Mucosa of gallbladder (tissue), 1 donor: Measurements from ENCODE around the gene SNX19. TPM values are rescaled to one million over a fixed set of nuclear protein-coding genes. Genes with fewer than 3 reads are reported as not detected.
"Not testable (repeated sequence)": the region's sequence is repeated elsewhere in the genome, so short reads cannot be mapped to it uniquely, and the experiment has no call there.

Experiments
- DNase-seq: peaks from one replicate; pipeline ENCODE4 v3.0.0-alpha.2; 2020; ENCODE audit warnings: low spot score
- total RNA-seq: library from RNA; stranded (reverse); gene quantifications from one replicate; pipeline ENCODE4 v1.2.1, GENCODE V29; 2021
- donor health status: DM: no; HTN: no; CAD: no.

The SNX19 gene
- total RNA-seq, 1 donor from 2014 or later = 76.6 TPM

DNA sequence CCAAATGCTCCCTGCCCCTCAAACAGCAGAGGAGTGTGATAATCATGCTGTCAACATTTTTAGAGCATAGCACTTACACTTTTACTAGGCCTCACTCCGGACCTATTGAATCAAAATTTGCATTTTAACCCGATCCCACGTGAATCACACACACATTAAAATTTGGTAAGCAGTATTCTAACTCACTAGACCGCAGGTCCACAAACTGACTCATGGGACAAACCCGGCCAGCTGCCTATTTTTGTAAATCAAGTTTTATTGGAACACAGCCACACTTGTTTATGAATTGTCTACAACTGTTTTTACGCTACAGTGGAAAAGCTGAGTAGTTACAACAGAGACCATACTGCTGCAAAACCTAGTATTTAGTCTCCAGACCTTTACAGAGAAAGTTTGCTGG lies 43.3 kb downstream of the SNX19 start:
- DNase-seq = no peak

- no peak for DNase-seq
These were observed 43.8 kb downstream of the SNX19 start for GRCh38 chr11:130872513-130872912.

- DNase-seq = no peak
These were observed 44.2 kb downstream of the SNX19 start for GRCh38 chr11:130872102-130872501.

- DNase-seq = no peak
These were observed 44.7 kb downstream of the SNX19 start for GRCh38 chr11:130871616-130872015.

DNA sequence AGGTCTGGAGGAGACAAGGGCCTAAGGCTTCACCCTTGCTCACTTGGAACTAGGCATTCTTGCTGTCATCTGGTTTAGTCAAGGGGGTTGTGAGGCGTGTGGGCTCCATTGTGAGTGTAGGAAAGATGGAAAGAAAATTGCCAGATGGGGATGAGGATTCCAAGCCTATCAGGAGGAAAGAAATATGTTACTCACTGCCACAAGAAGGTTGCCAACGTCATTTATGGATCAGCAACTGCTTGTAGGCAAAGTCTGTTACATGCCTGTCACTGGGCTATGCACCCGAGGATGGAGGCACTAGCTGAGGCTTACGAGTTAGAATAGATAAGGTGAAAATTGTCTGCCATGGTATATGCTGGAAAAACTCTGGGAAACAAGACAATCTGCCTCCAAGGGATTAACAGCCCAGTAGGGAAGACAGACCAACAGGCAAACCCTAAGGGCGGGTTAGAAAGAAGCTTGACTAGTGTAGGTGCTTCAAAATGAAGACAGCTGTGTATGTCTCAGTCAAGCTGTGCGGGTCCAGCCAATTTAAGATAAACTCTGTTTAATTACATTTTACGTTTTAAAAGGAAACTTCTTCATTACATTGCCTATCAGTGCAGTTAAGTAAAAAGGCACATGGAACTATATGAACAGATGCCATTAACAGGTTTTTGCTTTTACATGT lies 47.4 kb downstream of the SNX19 start:
- no peak for DNase-seq

DNA sequence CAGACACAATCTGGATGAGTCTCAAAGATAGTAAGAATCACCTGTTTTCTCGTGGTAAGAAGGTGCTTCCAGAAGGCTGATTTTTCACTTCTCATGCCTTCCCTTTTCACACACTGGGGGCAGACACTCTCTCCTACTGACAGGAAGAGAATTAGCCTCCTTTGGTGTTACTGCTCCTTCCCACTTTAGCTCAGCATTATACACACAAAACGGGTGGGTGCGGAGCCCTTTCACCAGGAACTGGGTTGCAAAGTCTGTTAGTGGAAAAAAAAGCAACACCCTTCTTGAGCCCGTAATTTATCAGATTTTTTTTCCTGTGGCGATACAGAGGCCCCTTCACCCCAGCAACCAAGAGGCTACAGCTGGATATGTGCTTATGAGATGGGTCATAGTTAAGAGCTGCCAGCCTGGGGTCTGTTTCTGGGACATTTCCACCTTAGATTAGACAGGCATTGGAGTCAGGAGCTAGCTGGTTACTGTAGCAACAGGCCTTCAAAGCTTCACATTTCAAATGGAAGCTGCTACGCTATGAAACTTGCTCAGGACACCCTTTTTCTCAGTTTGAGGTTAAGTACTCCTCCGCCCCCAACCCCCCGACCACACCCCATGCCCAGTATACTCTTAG lies 48.1 kb downstream of the SNX19 start:
- DNase-seq = no peak

DNA sequence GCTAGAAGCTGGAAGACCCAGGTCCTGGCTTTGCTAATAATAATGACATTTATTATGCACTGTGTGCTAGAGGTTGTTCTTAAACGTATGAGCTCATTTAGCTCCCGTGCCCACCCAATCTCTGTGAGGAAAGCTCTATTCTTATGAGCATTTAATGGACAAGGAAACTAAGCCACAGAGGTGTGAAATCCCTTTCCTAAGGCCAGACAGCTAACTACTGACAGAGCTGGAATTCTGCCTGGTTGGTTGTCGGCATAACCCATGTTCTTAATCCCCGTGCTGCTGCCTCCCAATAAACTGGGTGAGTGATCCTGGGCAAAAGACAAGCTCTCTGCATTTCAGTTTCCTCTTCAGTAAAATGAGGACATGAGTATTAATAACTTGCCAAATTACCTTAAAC lies 49.4 kb downstream of the SNX19 start:
- no peak for DNase-seq

DNA sequence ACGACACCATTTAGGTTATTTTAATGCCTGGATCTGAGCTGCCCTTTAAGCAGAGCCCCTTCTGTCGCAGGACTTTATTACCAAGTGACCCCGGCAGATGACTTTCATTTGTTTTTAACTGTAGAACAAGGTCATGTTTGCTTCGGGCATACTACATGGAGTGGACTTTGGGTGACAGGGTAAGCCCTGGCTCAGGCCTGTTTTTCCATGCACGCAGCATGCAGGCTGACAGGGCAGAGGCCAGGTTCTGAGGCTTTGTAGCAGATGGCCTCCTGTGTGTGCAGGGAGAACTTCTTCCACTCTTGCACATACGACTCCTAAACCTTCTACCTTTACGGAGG lies 50.5 kb downstream of the SNX19 start:
- DNase-seq = no peak

DNA sequence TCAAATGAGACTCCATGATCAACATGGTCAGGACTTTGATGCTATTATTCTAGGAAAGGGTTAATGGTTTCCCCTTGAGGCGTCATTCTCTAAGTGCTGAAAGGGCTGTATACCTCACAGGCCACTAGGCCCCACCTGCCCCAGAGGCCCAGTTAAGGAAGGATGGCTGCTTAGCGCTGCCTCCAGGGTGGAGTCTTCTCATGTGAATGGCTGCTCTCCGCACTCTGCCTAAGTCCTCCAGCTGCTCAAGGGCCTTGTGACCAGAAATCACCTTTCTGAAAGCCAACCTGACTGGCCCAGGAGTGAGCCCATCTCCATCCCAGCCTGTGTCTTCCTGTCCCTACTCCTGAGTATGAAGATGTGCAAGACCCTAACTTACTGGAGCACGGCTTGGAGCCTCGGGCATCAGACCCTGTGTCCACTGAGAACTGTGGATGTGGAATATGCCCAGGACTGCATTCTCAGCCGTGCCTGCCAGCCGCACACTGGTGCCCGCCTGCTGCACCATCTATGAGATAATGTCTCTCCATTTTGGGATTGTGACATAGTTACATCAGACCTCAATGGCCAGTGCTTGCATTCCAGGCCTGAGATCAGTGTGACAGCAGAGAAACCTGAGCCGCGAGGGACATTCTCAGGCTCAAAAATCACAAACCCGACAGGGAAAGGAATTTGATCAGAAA lies 51.0 kb downstream of the SNX19 start:
- DNase-seq = no peak

DNA sequence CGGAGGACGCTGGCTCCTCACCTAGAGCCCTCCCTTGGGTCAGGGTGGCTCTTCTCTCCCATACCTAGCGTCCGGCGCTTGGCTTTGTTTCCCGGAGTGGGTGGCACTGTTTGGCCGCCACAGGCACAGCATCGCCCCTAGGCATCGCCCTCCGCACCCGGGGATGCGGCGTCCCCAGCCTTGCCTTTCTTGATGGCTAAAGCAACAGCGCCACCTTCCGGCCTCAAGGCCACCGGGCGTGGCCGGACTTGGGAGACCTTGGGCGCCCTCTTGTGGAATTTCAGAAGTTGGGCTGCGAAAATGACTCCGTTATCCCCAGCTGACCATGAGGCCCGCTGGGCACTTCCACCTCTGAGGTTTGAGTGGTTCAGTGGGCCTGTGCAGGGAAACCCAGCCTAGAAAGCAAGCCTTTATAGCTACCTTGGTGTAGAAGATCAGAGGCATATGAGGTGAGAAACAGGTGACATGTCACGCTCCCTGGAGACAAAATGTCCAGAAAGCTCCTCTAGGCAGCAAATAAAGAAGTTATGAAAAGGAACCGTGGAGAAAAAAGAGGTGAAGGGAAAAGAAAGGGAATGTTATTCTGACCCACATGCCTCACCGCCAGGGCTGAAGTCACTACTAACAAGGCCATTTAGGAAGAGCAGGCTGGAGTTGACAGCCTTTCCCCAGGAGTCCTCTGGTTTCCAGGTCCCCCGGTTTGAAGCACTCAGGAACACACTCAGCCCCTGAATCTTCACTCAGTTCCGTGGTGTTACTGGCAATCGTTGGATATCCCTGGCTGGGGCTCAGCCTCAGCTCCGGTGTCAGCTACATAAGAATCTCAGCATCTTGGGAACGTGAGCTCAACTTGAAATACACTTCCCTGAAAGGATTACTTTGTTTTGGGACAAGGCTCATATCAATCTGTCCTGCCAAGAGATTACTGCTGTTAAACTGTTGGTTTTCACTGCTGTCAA lies 54.1 kb downstream of the SNX19 start:
- peak; percentile 89 for DNase-seq

GRCh38 chr11:130861283-130861682 lies 55.0 kb downstream of the SNX19 start:
- DNase-seq = no peak

DNA sequence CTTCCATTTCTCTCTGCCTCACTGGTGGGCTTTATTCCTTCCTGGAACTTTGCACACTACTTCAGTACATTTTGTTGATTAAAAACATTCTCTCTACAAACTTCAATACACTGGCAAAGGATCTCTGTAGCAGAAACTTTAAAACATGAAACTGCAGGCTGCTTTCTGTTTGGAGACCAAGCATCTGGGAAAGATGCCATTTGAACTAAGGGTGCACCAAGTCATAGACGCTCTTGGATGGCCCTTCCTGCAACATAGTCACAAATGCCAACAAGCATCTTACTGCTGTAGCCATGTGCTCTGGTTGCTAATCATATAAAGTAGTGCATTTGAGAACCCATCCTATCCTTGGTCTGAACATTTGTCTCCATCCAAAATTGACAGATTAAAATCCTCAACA lies 56.4 kb downstream of the SNX19 start:
- DNase-seq = no peak

DNA sequence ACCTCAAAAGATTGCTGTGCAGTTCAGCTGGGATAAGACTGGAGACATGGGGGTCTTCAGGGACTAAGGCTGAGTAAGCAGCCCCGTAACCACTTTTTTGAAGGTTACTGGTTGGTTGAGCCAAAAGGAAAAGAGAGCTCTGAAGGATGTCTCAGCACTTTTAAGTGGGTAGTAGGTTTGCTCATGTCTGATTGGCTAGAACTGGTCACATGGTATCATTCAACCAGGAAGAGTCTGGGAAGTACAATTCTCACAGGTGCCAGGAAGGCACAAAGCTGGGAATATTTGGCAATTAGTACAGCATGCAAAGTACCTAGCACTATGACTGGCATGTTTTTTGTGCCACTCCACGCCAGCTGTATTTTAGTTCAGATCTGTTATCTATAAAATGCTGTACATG lies 58.1 kb downstream of the SNX19 start:
- no peak for DNase-seq

GRCh38 chr11:130855707-130856106 lies 60.6 kb downstream of the SNX19 start:
- DNase-seq = not testable (repeated sequence)

DNA sequence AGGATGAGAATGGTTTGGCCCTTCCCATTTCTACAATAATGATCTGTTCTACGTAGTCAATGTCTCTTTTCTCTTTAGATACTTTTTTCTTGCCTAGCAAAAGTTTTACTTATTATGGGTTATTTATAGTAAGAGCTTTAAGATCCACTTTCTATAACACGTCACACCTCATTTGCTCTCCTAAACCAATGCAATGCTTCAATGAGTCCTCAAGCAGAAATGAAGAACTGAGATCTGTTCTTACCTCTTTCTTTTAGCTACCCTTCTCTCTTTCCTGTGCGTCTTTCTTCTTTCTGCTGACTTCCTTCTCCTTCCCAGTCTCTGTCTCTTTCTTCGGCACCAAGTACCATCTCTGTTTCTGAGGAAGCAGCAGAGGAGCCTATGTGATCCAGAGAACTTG lies 61.8 kb downstream of the SNX19 start:
- no peak for DNase-seq

DNA sequence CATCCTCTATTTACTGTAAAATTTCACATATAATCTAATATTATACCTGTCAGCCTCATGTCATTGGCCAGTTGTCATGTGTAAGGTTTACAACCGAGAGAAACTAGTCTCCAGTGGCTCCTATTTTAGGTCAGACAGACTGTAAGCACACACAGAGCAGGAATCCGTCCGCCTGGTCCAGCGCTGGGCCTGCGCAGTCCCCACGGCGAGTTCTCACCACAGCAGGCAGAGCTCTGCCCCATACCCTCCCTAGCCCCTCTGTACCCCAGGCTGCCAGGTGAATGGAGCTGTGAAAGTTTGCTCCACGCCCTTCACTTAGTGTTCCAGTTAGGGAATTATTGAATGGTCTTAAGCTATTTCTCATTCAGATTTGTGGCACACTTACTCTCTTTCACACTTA lies 63.7 kb downstream of the SNX19 start:
- no peak for DNase-seq

GRCh38 chr11:130850185-130850944 lies 65.9 kb downstream of the SNX19 start:
- DNase-seq = no peak

DNA sequence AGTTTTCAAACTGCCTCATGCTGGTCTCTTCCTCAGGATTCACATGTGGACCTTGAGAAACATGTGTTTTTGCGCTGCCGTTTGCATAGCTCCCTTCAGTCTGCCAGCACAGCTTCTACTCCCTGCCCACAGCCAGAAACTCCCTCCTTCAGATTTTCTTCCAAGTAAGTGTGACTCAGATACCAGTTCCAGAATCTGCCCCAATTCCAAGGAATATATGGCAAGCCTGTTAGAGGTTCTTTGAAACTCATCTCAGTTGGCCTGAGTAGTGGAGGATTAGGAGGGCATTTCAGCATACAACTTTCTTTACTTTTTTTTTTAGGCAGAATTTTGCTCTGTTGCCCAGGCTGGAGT lies 67.1 kb downstream of the SNX19 start:
- DNase-seq = no peak

- no peak for DNase-seq
These were observed 67.7 kb downstream of the SNX19 start for GRCh38 chr11:130848361-130849214.

DNA sequence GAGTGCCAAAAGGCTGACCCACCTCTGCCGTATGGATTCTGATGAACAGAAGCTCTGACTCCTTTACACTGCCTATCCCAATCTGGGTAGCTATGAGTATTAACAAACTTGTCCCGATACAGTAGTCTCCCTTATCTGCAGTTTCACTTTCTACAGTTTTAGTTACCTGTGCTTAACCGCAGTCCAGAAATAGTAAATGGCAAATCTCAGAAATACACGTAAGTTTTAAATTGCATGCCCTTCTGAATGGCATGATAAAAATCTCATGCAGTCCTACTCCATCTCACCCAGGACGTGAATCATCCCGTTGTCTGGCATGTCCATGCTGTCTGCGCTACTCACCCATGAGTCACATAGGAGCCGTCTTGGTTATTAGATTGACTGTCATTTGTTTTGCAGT lies 68.8 kb downstream of the SNX19 start:
- DNase-seq = no peak

- no peak for DNase-seq
These were observed 69.7 kb downstream of the SNX19 start for GRCh38 chr11:130846606-130847005.
